Activated CD8-positive, alpha-beta memory T cell treated with anti-CD3 and anti-CD28 coated beads, Interleukin-2, amount 50 U/mL, for 1 hour (primary cell): ENCODE measurements around the gene P4HB.

Experiments used
- DNase-seq: peaks from one replicate; pipeline ENCODE4 v3.0.0-alpha.2; 2020; ENCODE audit errors: extremely low read depth

P4HB gene

DNA sequence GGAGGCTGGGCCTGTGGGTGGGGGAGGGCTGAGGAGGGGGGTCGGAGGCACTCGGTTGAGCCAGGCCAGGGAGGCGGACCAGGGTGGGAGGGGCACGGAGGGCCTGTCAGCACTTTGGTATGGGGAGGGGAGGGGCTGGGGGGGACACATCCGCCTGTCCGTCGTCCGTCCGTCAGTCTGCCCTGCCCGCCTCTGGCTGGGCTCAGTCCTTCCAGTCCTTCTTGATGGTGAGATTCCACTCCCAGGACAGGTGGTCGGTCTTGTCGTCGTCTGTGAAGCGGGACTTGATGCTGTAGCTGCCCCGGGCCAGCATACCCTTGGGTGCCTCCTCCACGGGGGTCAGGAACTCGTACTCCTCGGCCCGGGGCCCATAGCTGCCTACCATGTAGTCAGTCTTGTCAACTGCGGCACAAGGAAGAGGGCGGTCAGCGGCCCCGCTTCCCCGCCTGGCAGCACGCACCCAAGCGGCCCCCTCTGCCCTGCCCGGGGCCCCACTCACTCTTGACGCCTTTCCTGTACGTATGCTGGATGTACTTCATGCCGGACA is 8.4 kb upstream of the P4HB start:
- DNase-seq, result no peak

- no peak for DNase-seq
Observed at GRCh38 chr17:81867991-81868673, 7.8 kb upstream of the P4HB start.

GRCh38 chr17:81867170-81867990 is 7.0 kb upstream of the P4HB start:
- DNase-seq, result no peak

DNA sequence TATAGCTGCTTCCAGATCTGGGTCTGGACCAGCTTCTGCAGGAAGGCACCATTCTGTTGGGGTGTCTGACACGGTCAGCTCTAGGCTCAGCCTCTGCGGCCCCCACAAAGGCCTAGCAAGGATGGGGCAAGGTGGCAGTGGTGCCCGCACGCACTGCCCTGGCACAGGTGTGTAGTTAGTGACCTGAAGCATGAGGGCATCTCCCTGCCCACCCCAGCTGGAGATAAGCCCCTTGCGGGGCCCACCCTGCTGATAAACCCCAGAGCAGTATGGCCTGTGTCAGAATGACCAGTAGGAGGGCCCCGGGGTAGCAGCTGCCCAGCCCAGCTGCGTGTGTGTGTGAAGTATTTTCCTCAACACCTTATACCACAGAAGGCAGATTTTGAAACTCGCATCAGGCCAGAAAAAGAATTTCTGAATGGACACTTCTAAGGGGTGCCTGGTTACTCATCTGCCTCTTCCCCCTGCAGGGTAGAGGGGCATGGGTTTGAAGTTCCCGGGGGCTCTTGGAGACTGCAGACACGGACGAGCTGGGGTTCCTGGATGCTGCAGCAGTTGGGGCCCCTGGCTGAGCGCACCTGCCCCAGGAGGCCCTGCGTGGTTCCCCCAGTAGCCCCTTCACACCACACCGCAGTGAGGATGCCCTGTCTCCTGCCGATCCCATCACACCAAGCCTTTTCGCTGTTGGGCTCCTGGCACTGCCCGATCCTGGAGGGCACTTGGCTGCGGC is 6.3 kb upstream of the P4HB start:
- no peak for DNase-seq

GRCh38 chr17:81865733-81866439 is 5.6 kb upstream of the P4HB start:
- no peak for DNase-seq

DNA sequence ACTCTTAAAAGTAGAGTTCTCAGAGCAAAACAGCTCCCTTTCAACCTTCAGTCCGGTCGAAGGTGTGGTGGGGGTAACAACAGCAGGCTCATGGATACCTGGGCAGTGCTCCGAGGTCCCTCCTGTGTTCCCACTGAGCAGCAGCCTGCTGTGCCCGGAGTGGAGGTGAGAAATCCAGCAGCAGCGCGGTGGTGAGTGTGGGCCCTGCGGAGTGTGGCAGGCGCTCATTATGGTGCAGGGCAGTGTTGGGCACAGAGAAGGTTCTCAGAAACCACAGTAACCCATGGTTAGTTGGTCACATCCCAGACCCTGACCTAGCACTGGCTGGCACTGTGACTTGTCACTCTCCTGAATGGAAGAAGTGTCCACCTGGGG is 5.0 kb upstream of the P4HB start:
- DNase-seq, result no peak

DNA sequence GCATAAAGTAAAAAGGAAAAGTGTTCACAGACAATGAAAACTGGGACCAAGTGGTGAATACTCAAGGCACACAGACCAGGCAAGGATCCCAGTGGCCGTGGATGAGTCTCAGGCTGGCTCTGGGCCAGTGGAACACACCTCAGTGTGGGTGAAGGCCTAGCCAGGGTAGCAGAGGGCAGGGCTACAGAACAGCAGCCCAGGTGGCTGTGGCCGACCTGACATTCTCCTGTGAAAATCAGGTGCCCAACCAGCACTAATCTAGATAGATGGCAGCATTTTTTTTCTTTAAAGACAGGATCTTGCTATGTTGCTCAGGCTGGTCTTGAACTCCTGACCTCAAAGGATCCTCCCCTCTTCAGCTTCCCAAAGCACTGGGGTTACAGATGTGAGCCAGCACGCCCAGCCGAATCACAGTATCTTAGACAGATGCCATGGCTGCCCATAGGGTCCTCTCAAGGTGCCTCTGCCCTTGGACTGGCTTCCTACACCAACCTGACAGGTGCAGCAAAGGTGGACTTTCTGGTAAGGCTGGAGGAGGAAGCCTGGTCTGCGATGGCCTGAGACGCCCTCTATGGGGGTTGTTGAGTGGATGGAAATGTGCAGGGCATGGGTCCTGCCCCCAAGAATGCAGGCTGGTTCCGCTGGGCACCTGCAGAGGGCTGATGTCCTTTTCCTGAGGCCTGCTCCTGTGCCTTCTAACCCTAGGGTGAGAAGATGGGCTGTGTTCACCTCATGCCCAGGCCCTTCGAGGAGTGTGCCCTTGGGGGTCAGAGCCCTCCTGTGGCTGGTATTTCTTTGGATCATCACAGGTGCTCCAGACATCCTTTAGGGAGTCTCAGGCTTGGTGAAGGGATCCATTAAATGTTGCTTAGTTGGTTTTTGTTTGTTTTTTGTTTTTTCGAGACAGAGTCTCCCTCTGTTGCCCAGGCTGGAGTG is 3.8 kb upstream of the P4HB start:
- no peak for DNase-seq

GRCh38 chr17:81863123-81863675 is 2.9 kb upstream of the P4HB start:
- no peak for DNase-seq

DNA sequence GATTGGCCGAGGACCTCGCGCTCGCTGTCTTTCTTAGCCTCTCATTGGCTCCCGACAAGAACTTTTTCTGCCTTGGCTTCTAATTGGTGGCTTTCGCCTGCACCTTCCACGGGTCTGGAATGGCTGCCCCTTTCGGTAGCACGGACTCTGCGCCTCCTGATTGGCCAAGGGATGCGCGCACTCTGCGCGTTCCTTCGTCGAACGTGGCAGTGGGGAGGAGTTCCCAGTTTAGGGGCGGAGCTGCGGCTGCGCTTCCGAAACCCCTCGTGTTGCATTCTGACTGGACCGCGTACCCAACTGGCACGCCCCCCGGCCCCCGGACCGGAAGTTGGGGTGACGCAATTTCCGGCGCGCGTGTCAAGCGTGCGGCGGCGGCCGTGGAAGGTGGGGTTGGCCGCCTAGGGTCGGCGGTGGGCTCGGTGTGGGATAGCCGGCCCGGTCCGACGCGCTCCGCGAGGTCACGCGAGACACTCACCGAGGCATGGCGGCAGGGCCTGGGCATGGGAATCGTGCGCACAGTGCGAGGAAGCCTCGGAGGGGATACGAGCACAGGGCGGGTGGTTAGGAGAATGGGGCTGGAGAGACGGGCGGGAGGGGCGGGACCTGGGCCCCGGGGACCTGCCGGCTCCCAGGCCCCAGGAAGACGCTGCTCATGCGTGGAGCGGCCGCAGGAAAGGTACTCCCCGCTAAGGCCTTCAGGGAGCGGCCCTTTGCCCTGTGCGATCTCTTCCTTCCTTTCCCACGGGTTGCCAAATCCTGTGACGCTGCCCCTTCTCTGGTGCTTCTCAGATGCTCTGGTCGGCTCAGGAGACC is 627 bp upstream of the P4HB start:
- DNase-seq, result peak; percentile 98

DNA sequence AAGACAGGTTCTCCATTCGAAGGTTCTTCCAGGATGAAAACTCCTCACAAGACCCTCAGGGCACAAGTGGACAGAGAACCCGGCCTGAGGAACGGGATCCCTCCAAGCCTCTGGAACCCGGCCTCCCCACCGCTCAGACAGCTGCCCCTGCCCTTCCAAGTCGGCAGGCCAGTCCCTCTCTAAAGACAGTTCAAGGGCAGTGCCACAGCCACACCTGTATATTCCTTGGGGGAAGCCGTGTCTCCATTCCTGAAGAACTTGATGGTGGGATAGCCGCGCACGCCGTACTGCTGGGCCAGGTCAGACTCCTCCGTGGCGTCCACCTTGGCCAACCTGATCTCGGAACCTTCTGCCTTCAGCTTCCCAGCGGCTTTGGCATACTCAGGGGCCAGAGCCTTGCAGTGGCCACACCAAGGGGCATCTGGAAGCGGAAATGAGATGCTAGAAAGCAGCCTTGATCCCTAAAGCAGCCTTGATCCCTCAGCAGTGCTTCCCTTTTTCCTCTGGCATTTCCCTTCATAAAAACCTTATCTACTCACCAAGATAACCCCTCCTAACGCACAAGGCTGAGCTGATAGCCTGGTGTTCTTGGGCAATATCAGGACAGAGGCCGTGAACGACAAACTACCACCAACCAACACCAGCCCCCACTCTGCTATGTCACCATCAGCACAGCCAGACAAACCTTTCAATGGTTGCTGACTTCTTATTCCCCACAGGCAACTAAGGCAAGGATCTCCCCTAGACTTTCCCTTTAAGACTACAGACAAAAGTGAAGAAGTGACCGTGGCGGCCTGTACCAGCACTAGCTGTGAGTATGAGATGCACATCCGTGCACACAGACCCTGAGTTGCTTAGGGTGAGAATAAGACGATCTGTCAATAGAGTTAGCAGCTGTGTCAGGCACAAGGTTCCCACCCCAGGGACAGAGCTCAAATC is 1.1 kb downstream of the P4HB start:
- no peak for DNase-seq

DNA sequence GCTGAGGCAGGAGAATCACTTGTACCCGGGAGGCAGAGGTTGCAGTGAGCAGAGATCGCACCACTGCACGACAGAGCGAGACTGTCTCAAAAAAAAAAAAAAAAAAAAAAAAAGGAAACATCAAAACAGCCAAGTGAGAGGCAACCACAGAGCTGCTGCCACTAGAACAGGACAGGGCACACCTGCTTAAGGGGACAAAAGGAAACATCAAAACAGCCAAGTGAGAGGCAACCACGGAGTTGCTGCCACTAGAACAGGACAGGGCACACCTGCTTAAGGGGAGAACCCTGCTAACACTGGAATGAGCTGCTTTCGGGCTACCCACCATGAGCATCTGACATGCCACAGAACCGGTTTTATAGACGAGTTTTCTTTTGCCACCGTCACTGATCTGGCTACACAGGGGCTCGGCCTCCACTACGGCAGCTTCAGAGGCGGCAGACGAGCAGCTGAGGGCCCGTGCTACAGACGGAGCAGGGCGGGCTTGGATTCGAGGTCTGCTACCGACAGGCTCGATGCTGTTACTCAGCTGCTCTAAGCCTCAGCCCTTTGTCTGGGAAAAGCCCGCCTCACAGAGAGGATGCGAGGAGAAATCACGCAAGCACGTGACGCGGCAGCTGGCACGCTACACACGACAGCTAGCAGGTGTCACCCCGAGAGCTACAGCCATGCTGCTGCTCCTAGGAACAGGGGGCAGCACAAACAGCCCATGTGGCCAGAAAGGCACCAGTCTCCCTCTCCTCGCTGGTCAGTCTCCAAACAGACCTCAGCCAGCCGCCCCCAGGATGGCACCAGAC is 2.0 kb downstream of the P4HB start:
- DNase-seq, result no peak

GRCh38 chr17:81854974-81855774 is 5.2 kb downstream of the P4HB start:
- DNase-seq, result no peak

- DNase-seq, result no peak
Observed at GRCh38 chr17:81852237-81852636, 8.1 kb downstream of the P4HB start.

DNA sequence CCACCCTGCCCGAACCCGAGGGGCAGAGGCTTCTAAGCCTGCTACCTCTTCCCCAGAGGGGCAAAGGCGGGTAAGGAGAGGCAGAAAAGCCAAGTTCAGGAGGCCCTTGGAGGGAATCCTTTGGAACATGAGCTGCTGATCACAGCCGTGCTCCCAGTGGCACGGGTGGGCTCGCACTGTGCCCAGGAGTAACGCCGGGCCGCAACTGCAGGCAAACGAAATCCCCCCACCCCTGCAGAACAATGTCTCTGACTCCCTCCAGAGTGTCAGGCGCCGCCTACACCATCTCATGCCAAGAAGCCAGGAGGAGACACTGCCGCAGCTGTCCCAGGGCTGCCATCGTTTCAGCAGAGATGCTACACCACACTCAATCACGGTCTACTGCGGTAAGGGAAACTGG is 8.9 kb downstream of the P4HB start:
- DNase-seq, result no peak

GRCh38 chr17:81849457-81849856 is 10.9 kb downstream of the P4HB start:
- no peak for DNase-seq

GRCh38 chr17:81846743-81847689 is 13.3 kb downstream of the P4HB start:
- DNase-seq, result no peak
